NT2/D1 (cell line): Measurements from ENCODE around the gene RSPRY1.

Experiments
- SUZ12 ChIP-seq: IDR thresholded peaks from 2 replicates; pipeline ENCODE4 v1.6.1; 2011; ENCODE audit not compliant: insufficient read length, insufficient read depth; ENCODE audit errors: extremely low read depth
- YY1 ChIP-seq: IDR thresholded peaks from 2 replicates; pipeline ENCODE4 v1.6.1; 2011; ENCODE audit not compliant: insufficient read length, insufficient read depth
- ZNF274 ChIP-seq: IDR thresholded peaks from 2 replicates; pipeline ENCODE4 v1.6.1; 2011; ENCODE audit warnings: mild to moderate bottlenecking, low read depth, low read length

DNA sequence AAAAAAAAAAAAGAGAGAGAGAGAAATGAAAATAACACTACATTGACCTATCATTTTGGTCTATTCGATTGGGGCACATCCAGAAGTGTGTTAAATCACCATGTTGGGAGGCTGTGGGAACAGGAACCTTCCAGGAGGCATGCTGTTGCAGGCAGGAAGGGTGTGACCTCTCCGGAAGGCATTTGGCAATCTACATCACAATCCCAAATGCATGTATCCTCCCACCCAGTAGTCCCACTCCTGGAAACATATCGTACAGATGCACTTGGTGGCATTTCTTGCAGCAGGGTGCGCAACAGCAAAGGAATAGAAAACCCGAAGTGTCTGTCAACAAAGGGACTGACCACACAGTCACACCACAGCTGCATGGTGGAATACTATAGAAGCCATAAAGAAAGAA, 90.5 kb downstream of the RSPRY1 start:
- TF ChIP-seq ZNF274 (no peak), SUZ12 (no peak), YY1 (no peak)
